Trophoblast cell (in vitro differentiated cells and primary cell): ENCODE measurements around the gene ARAF.

Experiments used
- DNase-seq, 2 donors: peaks; one replicate each; pipeline ENCODE4 v3.0.0-alpha.2; 2016
- H2AFZ ChIP-seq: 2 replicates; pipeline ENCODE4 v1.6.1; 2013; ENCODE audit warnings: low read length, moderate library complexity, mild to moderate bottlenecking; ENCODE audit not compliant: insufficient read depth, poor library complexity
- H2AK5ac ChIP-seq: 2 replicates; pipeline ENCODE4 v1.6.1; 2013; ENCODE audit warnings: mild to moderate bottlenecking, low read length
- H2BK120ac ChIP-seq: 2 replicates; pipeline ENCODE4 v1.6.1; 2013; ENCODE audit warnings: low read length, mild to moderate bottlenecking, moderate library complexity; ENCODE audit not compliant: insufficient read depth, poor library complexity
- H2BK12ac ChIP-seq: 2 replicates; pipeline ENCODE4 v1.6.1; 2013; ENCODE audit warnings: mild to moderate bottlenecking, low read length, moderate library complexity
- H2BK5ac ChIP-seq: 2 replicates; pipeline ENCODE4 v1.6.1; 2013; ENCODE audit warnings: low read length, low read depth, moderate library complexity, mild to moderate bottlenecking; ENCODE audit not compliant: poor library complexity
- H3K14ac ChIP-seq: 2 replicates; pipeline ENCODE4 v1.6.1; 2013; ENCODE audit warnings: mild to moderate bottlenecking, low read length
- H3K18ac ChIP-seq: 2 replicates; pipeline ENCODE4 v1.6.1; 2013; ENCODE audit warnings: mild to moderate bottlenecking, low read length
- H3K23ac ChIP-seq: 2 replicates; pipeline ENCODE4 v1.6.1; 2013; ENCODE audit warnings: low read length
- H3K27ac ChIP-seq: 2 replicates; pipeline ENCODE4 v1.5.1; 2013; ENCODE audit warnings: low read depth, mild to moderate bottlenecking, inconsistent platforms, low read length, moderate library complexity
- H3K27me3 ChIP-seq: 2 replicates; pipeline ENCODE4 v1.6.1; 2013; ENCODE audit warnings: inconsistent platforms, mild to moderate bottlenecking, low read length, moderate library complexity; ENCODE audit not compliant: insufficient read depth
- H3K36me3 ChIP-seq, 2 experiments: 1 replicate in 1 of 2; 2 replicates in 1 of 2; pipeline ENCODE4 v1.6.1; 2013; ENCODE audit warnings: low read length in 2 of 2, mild to moderate bottlenecking in 2 of 2, moderate library complexity in 1 of 2; ENCODE audit not compliant: insufficient read depth in 2 of 2, control insufficient read depth in 1 of 2
- H3K4ac ChIP-seq: 2 replicates; pipeline ENCODE4 v1.6.1; 2013; ENCODE audit warnings: low read depth, mild to moderate bottlenecking, low read length, moderate library complexity
- H3K4me1 ChIP-seq, 2 experiments: 1 replicate in 1 of 2; 2 replicates in 1 of 2; pipeline ENCODE4 v1.6.1; 2013; ENCODE audit warnings: low read length in 2 of 2, mild to moderate bottlenecking in 2 of 2, moderate library complexity in 1 of 2; ENCODE audit not compliant: insufficient read depth in 2 of 2, control insufficient read depth in 1 of 2
- H3K4me2 ChIP-seq: 2 replicates; pipeline ENCODE4 v1.6.1; 2013; ENCODE audit warnings: inconsistent platforms, mild to moderate bottlenecking, low read length, moderate library complexity
- H3K4me3 ChIP-seq: 2 replicates; pipeline ENCODE4 v1.5.1; 2013; ENCODE audit warnings: mild to moderate bottlenecking, low read depth, low read length, inconsistent platforms
- H3K79me1 ChIP-seq: one replicate; pipeline ENCODE4 v1.6.1; 2013; ENCODE audit warnings: low read length
- H3K79me2 ChIP-seq: 2 replicates; pipeline ENCODE4 v1.6.1; 2013; ENCODE audit warnings: low read length, mild to moderate bottlenecking; ENCODE audit not compliant: control insufficient read depth, insufficient read depth, poor library complexity
- H3K9ac ChIP-seq: 2 replicates; pipeline ENCODE4 v1.6.1; 2013; ENCODE audit warnings: mild to moderate bottlenecking, low read length
- H3K9me3 ChIP-seq: 2 replicates; pipeline ENCODE4 v1.6.1; 2013; ENCODE audit warnings: low read depth, mild to moderate bottlenecking, control low read depth, inconsistent platforms, low read length; ENCODE audit not compliant: insufficient read depth
- H4K12ac ChIP-seq: 2 replicates; pipeline ENCODE4 v1.6.1; 2013; ENCODE audit warnings: low read depth, mild to moderate bottlenecking, low read length, moderate library complexity
- H4K8ac ChIP-seq: 2 replicates; pipeline ENCODE4 v1.6.1; 2013; ENCODE audit warnings: low read depth, mild to moderate bottlenecking, low read length, moderate library complexity
- H4K91ac ChIP-seq: one replicate; pipeline ENCODE4 v1.6.1; 2013; ENCODE audit warnings: low read depth, mild to moderate bottlenecking, low read length, moderate library complexity
- WGBS: extraction: QIAGEN DNeasy Blood & Tissue Kit; methylation state at CpG from one replicate; pipeline ENCODE4 v1.1.7; 2013; ENCODE audit warnings: missing lambda C conversion rate; ENCODE audit not compliant: insufficient read length, insufficient coverage; ENCODE audit errors: extremely low coverage; 5-methylcytosine and 5-hydroxymethylcytosine counted together

ARAF gene

DNA sequence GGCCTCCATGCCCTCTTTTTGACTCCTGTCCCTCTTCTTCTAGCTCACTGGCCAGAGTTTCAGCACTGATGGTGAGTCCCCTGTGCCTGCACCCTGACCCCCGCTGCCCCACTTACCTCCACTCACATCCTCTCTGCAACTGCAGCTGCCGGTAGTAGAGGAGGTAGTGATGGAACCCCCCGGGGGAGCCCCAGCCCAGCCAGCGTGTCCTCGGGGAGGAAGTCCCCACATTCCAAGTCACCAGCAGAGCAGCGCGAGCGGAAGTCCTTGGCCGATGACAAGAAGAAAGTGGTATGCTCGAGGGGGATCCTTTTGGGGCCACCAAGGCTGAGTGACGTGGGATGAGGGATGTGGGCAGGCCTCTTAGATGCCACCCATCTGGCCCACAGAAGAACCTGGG lies 5.8 kb downstream of the ARAF start:
- H3K9me3 ChIP-seq: peaks cover under 1% of the 10 kb centered on the region
- H3K4ac ChIP-seq: no peak overlapping the region
- H2AK5ac ChIP-seq: no peak overlapping the region
- peaks cover 46 to 64% of the 10 kb centered on the region in 2 experiments for H3K36me3 ChIP-seq
- H4K91ac ChIP-seq: no peak overlapping the region
- no peak overlapping the region for H2BK5ac ChIP-seq
- no peak overlapping the region for H3K4me2 ChIP-seq
- H3K23ac ChIP-seq: no peak overlapping the region
- no peak overlapping the region for H4K12ac ChIP-seq
- no peak overlapping the region for H2AFZ ChIP-seq
- no peak for DNase-seq
- no peaks in the 10 kb centered on the region for H3K79me2 ChIP-seq
- H3K4me1 ChIP-seq: peaks cover 2% of the 10 kb centered on the region in 2 experiments
- no peak overlapping the region for H2BK12ac ChIP-seq
- H3K14ac ChIP-seq: no peak overlapping the region
- no peak overlapping the region for H2BK120ac ChIP-seq
- H4K8ac ChIP-seq: no peak overlapping the region
- no peak overlapping the region for H3K18ac ChIP-seq
- H3K4me3 ChIP-seq: no peak overlapping the region
- H3K9ac ChIP-seq: no peak overlapping the region
- WGBS: no CpG with 5 or more reads among the region's 11 CpGs
- no peaks in the 10 kb centered on the region for H3K27me3 ChIP-seq
- no peaks in the 10 kb centered on the region for H3K79me1 ChIP-seq
- no peak overlapping the region for H3K27ac ChIP-seq

GRCh38 chrX:47568656-47569295 lies 7.8 kb downstream of the ARAF start:
- no CpG with 5 or more reads among the region's 13 CpGs for WGBS
- no peak for DNase-seq
- H3K18ac ChIP-seq: no peak overlapping the region
- peaks cover 9% of the 10 kb centered on the region in 2 experiments for H3K4me1 ChIP-seq
- H4K12ac ChIP-seq: no peak overlapping the region
- H3K27ac ChIP-seq: no peak overlapping the region
- H3K4me2 ChIP-seq: no peak overlapping the region
- H3K9ac ChIP-seq: no peak overlapping the region
- H2AK5ac ChIP-seq: no peak overlapping the region
- no peak overlapping the region for H4K91ac ChIP-seq
- peaks cover 2% of the 10 kb centered on the region for H3K9me3 ChIP-seq
- no peak overlapping the region for H3K14ac ChIP-seq
- peaks cover 3% of the 10 kb centered on the region for H3K79me1 ChIP-seq
- H3K4ac ChIP-seq: no peak overlapping the region
- no peak overlapping the region for H2BK12ac ChIP-seq
- H3K36me3 ChIP-seq: peaks cover 43 to 60% of the 10 kb centered on the region in 2 experiments
- H2BK120ac ChIP-seq: no peak overlapping the region
- H4K8ac ChIP-seq: no peak overlapping the region
- H3K23ac ChIP-seq: no peak overlapping the region
- no peak overlapping the region for H2AFZ ChIP-seq
- no peaks in the 10 kb centered on the region for H3K27me3 ChIP-seq
- H3K4me3 ChIP-seq: no peak overlapping the region
- no peak overlapping the region for H2BK5ac ChIP-seq
- peaks cover under 1% of the 10 kb centered on the region for H3K79me2 ChIP-seq

DNA sequence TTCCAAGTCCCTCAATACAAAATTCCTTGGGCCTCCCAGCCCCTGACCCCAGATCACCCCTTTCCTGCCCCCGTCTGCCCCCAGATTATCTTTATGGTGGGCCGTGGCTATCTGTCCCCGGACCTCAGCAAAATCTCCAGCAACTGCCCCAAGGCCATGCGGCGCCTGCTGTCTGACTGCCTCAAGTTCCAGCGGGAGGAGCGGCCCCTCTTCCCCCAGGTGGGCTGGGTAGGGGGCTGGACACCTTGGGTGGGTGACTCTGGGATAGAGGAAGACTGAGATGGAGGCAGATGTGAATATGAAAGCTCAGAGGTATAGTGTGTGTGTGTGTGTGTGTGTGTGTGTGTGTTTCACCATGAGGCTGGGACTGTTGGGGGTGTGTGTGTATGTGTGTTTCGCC lies 9.8 kb downstream of the ARAF start:
- H3K14ac ChIP-seq: no peak overlapping the region
- no peak overlapping the region for H3K27ac ChIP-seq
- H3K9ac ChIP-seq: no peak overlapping the region
- H3K27me3 ChIP-seq: no peaks in the 10 kb centered on the region
- no peak overlapping the region for H3K23ac ChIP-seq
- H3K9me3 ChIP-seq: peaks cover 2% of the 10 kb centered on the region
- H2AK5ac ChIP-seq: no peak overlapping the region
- H2AFZ ChIP-seq: no peak overlapping the region
- H3K4me3 ChIP-seq: no peak overlapping the region
- H3K4me2 ChIP-seq: no peak overlapping the region
- H3K18ac ChIP-seq: no peak overlapping the region
- no peak overlapping the region for H3K4ac ChIP-seq
- no peak overlapping the region for H4K8ac ChIP-seq
- H2BK5ac ChIP-seq: no peak overlapping the region
- peaks cover 3% of the 10 kb centered on the region for H3K79me2 ChIP-seq
- H3K4me1 ChIP-seq: peaks cover 12 to 18% of the 10 kb centered on the region in 2 experiments
- peak overlapping the region; percentile 22 for H4K12ac ChIP-seq
- peaks cover 13% of the 10 kb centered on the region for H3K79me1 ChIP-seq
- H4K91ac ChIP-seq: no peak overlapping the region
- no CpG with 5 or more reads among the region's 8 CpGs for WGBS
- no peak for DNase-seq
- peaks cover 38 to 47% of the 10 kb centered on the region in 2 experiments for H3K36me3 ChIP-seq
- H2BK120ac ChIP-seq: no peak overlapping the region
- H2BK12ac ChIP-seq: no peak overlapping the region

- H2BK5ac ChIP-seq: no peak overlapping the region
- peaks cover 2% of the 10 kb centered on the region for H3K9me3 ChIP-seq
- H3K4me3 ChIP-seq: no peak overlapping the region
- peaks cover 13% of the 10 kb centered on the region for H3K79me1 ChIP-seq
- peak overlapping the region; percentile 11 for H2BK120ac ChIP-seq
- H3K14ac ChIP-seq: no peak overlapping the region
- H2BK12ac ChIP-seq: no peak overlapping the region
- no peak overlapping the region for H3K23ac ChIP-seq
- H4K91ac ChIP-seq: no peak overlapping the region
- no peak overlapping the region for H3K4me2 ChIP-seq
- no peak overlapping the region for H2AK5ac ChIP-seq
- no CpG with 5 or more reads among the region's 11 CpGs for WGBS
- peaks cover 3% of the 10 kb centered on the region for H3K79me2 ChIP-seq
- H4K12ac ChIP-seq: no peak overlapping the region
- peaks cover 38 to 47% of the 10 kb centered on the region in 2 experiments for H3K36me3 ChIP-seq
- no peak overlapping the region for H3K9ac ChIP-seq
- no peak overlapping the region for H2AFZ ChIP-seq
- DNase-seq: no peak
- no peak overlapping the region for H4K8ac ChIP-seq
- H3K4me1 ChIP-seq: peaks cover 12 to 18% of the 10 kb centered on the region in 2 experiments
- H3K4ac ChIP-seq: no peak overlapping the region
- H3K27me3 ChIP-seq: no peaks in the 10 kb centered on the region
- no peak overlapping the region for H3K27ac ChIP-seq
- no peak overlapping the region for H3K18ac ChIP-seq
Measured at GRCh38 chrX:47571215-47571614, 10.2 kb downstream of the ARAF start.
